ENCODE results near the gene SPINK2. TPM values are rescaled to one million over a fixed set of nuclear protein-coding genes. Genes with fewer than 3 reads are reported as not detected.

The SPINK2 gene
- total and polyA plus RNA-seq, 2 of the 13 experiments (the other 11 are each of a cell fraction or from before 2014, with no cell fraction given): not detected

DNA sequence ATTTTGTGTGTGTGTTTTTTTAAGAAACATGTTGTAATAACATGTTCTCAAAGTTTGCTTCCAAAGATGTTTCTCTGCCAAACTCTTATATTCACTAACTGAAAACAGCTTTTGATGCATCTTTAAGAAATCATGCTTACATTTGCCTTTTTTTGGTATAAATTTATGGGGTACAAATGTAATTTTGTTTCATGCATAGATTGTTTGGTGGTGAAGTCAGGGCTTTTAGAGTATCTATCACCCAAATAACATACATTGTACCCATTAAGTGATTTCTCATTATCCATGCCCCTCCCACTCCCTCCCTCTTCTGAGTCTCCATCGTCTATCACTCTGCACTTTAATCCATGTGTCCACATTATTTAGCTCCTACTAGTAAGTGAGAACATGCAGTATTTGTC is 30.8 kb downstream of the SPINK2 start:
- Histone ChIP-seq H3K9ac (ENCODE audit: insufficient read depth, low read depth, low read length) (no peak overlapping the region), H3K36me3 (replicated peaks in 1 of 2; ENCODE audit: control insufficient read depth in 1 of 2, insufficient read depth in 2 of 2, low read length in 2 of 2) (no peaks in the 10 kb centered on the region), H3K79me2 (ENCODE audit: insufficient read depth, low read length) (no peaks in the 10 kb centered on the region), H3K27ac (ENCODE audit: extremely low read length, insufficient read depth, low read length) (no peak overlapping the region), H2AFZ (ENCODE audit: low read length) (no peak overlapping the region), H3K9me3 (ENCODE audit: low read length) (no peaks in the 10 kb centered on the region), H3K4me1 (ENCODE audit: insufficient read depth, low read length) (no peaks in the 10 kb centered on the region), H4K20me1 (ENCODE audit: insufficient read depth, low read length) (no peaks in the 10 kb centered on the region), H3K4me2 (ENCODE audit: low read depth, low read length) (no peak overlapping the region), H3K4me3 (replicated peaks in 1 of 3; ENCODE audit: insufficient read depth in 1 of 3, low read depth in 2 of 3, low read length in 3 of 3) (no peak overlapping the region), H3K27me3 (ENCODE audit: control insufficient read depth in 1 of 2, insufficient read depth in 2 of 2, low read length in 2 of 2) (peaks cover 0 to 5% of the 10 kb centered on the region in 2 experiments; a peak in 2 of 5 replicates)
- DNase-seq (ENCODE audit: low spot score): no peak
- WGBS (ENCODE audit: low lambda C conversion rate): 24% methylated on average over 1 of the region's 1 CpG
- intact Hi-C loops (cut with micrococcal nuclease; ENCODE audit: unreplicated experiment): no loop called here
- no peak for FAIRE-seq
- CTCF ChIA-PET (ENCODE audit: low intra/inter-chr PET ratio, low total read pairs): no interaction called here
- BruUV-seq (replicated peaks): no TSS peak
- in situ Hi-C loops (cut with HindIII; ENCODE audit: extremely low pct_ligation_motif_present, low pct_unique_long_range_greater_than_20kb): no loop called here
- POLR2A ChIA-PET: no interaction called here
- ATAC-seq: no peak
- TF ChIP-seq EHMT2 (IDR thresholded peaks at IDR 0.05; ENCODE audit: borderline replicate concordance, low read depth, low read length) (no peak), MEIS2 (CRISPR knock-in tag; IDR thresholded peaks at IDR 0.05) (no peak), ZBTB3 (CRISPR knock-in tag; IDR thresholded peaks at IDR 0.05; ENCODE audit: borderline replicate concordance, low read depth) (no peak), FOXO4 (CRISPR knock-in tag; conservative IDR thresholded peaks at IDR 0.05) (no peak), ZNF782 (CRISPR knock-in tag; IDR thresholded peaks at IDR 0.05; ENCODE audit: borderline replicate concordance) (no peak), PCBP1 (IDR thresholded peaks at IDR 0.05; ENCODE audit: borderline replicate concordance, low read depth, low read length) (no peak), NFYC (CRISPR knock-in tag; IDR thresholded peaks at IDR 0.05) (no peak), AKAP8 (CRISPR knock-in tag; IDR thresholded peaks at IDR 0.05) (no peak), AGO2 (optimal IDR thresholded peaks at IDR 0.05; ENCODE audit: low read depth, low read length) (no peak), RXRA (CRISPR knock-in tag; IDR thresholded peaks at IDR 0.05) (no peak)
- TF ChIP-seq, protein P1, sequence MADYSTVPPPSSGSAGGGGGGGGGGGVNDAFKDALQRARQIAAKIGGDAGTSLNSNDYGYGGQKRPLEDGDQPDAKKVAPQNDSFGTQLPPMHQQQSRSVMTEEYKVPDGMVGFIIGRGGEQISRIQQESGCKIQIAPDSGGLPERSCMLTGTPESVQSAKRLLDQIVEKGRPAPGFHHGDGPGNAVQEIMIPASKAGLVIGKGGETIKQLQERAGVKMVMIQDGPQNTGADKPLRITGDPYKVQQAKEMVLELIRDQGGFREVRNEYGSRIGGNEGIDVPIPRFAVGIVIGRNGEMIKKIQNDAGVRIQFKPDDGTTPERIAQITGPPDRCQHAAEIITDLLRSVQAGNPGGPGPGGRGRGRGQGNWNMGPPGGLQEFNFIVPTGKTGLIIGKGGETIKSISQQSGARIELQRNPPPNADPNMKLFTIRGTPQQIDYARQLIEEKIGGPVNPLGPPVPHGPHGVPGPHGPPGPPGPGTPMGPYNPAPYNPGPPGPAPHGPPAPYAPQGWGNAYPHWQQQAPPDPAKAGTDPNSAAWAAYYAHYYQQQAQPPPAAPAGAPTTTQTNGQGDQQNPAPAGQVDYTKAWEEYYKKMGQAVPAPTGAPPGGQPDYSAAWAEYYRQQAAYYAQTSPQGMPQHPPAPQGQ (CRISPR knock-in tag; IDR thresholded peaks at IDR 0.05; ENCODE audit: borderline replicate concordance): no peak
- TF ChIP-seq, protein P2, sequence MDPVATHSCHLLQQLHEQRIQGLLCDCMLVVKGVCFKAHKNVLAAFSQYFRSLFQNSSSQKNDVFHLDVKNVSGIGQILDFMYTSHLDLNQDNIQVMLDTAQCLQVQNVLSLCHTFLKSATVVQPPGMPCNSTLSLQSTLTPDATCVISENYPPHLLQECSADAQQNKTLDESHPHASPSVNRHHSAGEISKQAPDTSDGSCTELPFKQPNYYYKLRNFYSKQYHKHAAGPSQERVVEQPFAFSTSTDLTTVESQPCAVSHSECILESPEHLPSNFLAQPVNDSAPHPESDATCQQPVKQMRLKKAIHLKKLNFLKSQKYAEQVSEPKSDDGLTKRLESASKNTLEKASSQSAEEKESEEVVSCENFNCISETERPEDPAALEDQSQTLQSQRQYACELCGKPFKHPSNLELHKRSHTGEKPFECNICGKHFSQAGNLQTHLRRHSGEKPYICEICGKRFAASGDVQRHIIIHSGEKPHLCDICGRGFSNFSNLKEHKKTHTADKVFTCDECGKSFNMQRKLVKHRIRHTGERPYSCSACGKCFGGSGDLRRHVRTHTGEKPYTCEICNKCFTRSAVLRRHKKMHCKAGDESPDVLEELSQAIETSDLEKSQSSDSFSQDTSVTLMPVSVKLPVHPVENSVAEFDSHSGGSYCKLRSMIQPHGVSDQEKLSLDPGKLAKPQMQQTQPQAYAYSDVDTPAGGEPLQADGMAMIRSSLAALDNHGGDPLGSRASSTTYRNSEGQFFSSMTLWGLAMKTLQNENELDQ (CRISPR knock-in tag; IDR thresholded peaks at IDR 0.05; ENCODE audit: borderline replicate concordance): no peak
